GM19023 (cell line): ENCODE data around the gene CBX2.
"Not testable (repeated sequence)": the region's sequence is repeated elsewhere in the genome, so short reads cannot be mapped to it uniquely, and the experiment has no call there.

ENCODE experiments used
- ATAC-seq: cut with Tn5 transposase; IDR thresholded peaks from one replicate; pipeline ENCODE4 v1.9.1; 2021; ENCODE audit warnings: mild to moderate bottlenecking, moderate library complexity; ENCODE audit not compliant: unreplicated experiment

CBX2 gene

GRCh38 chr17:79769570-79770506 lies 8.1 kb upstream of the CBX2 start:
- ATAC-seq, result no peak

- no peak for ATAC-seq
Observed at GRCh38 chr17:79771276-79771675, 6.7 kb upstream of the CBX2 start.

GRCh38 chr17:79772726-79773125 lies 5.2 kb upstream of the CBX2 start:
- not testable (repeated sequence) for ATAC-seq

GRCh38 chr17:79774561-79774975 lies 3.4 kb upstream of the CBX2 start:
- ATAC-seq, result no peak

- ATAC-seq, result no peak
Observed at GRCh38 chr17:79775632-79776031, 2.3 kb upstream of the CBX2 start.

GRCh38 chr17:79776376-79777119 lies 1.4 kb upstream of the CBX2 start:
- no peak for ATAC-seq

- ATAC-seq, result no peak
Observed at GRCh38 chr17:79777120-79777893, 641 bp upstream of the CBX2 start.

- no peak for ATAC-seq
Observed at GRCh38 chr17:79778504-79779083, 646 bp downstream of the CBX2 start.

GRCh38 chr17:79779084-79779529 lies 1.2 kb downstream of the CBX2 start:
- no peak for ATAC-seq

- ATAC-seq, result no peak
Observed at GRCh38 chr17:79779661-79780365, 1.9 kb downstream of the CBX2 start.

- ATAC-seq, result no peak
Observed at GRCh38 chr17:79781012-79781650, 3.2 kb downstream of the CBX2 start.

- ATAC-seq, result no peak
Observed at GRCh38 chr17:79781736-79782575, 4.0 kb downstream of the CBX2 start.

GRCh38 chr17:79783891-79784290 lies 5.9 kb downstream of the CBX2 start:
- ATAC-seq, result no peak

GRCh38 chr17:79784353-79785016 lies 6.5 kb downstream of the CBX2 start:
- no peak for ATAC-seq

- ATAC-seq, result no peak
Observed at GRCh38 chr17:79785017-79785899, 7.3 kb downstream of the CBX2 start.

- ATAC-seq, result no peak
Observed at GRCh38 chr17:79785900-79786810, 8.2 kb downstream of the CBX2 start.
